HG02938 (cell line): ENCODE data around the gene EMSY.

Experiments
- ATAC-seq: cut with Tn5 transposase; IDR thresholded peaks from one replicate; pipeline ENCODE4 v1.9.1; 2021; ENCODE audit warnings: mild to moderate bottlenecking, moderate library complexity; ENCODE audit not compliant: unreplicated experiment

Gene EMSY

GRCh38 chr11:76515494-76515893, 70.7 kb downstream of the EMSY start:
- ATAC-seq, result no peak

GRCh38 chr11:76523147-76523546, 78.3 kb downstream of the EMSY start:
- no peak for ATAC-seq

GRCh38 chr11:76523786-76524436, 79.1 kb downstream of the EMSY start:
- no peak for ATAC-seq

- ATAC-seq, result no peak
Observed at GRCh38 chr11:76524461-76524860, 79.6 kb downstream of the EMSY start.

- ATAC-seq, result no peak
Observed at GRCh38 chr11:76524919-76525318, 80.1 kb downstream of the EMSY start.

GRCh38 chr11:76526878-76527277, 82.1 kb downstream of the EMSY start:
- ATAC-seq, result no peak

- ATAC-seq, result no peak
Observed at GRCh38 chr11:76542436-76542835, 97.6 kb downstream of the EMSY start.

- ATAC-seq, result no peak
Observed at GRCh38 chr11:76543006-76543703, 98.3 kb downstream of the EMSY start.

- no peak for ATAC-seq
Observed at GRCh38 chr11:76550781-76551180, 106.0 kb downstream of the EMSY start.

- ATAC-seq, result no peak
Observed at GRCh38 chr11:76551400-76551799, 106.6 kb downstream of the EMSY start.

GRCh38 chr11:76552987-76553386, 108.2 kb downstream of the EMSY start:
- no peak for ATAC-seq

GRCh38 chr11:76553554-76554476, 109.0 kb downstream of the EMSY start:
- ATAC-seq, result no peak

GRCh38 chr11:76554767-76555166, 109.9 kb downstream of the EMSY start:
- ATAC-seq, result no peak

- ATAC-seq, result no peak
Observed at GRCh38 chr11:76557466-76557865, 112.6 kb downstream of the EMSY start.

- no peak for ATAC-seq
Observed at GRCh38 chr11:76558473-76558872, 113.7 kb downstream of the EMSY start.

GRCh38 chr11:76558891-76559290, 114.1 kb downstream of the EMSY start:
- ATAC-seq, result no peak

- ATAC-seq, result no peak
Observed at GRCh38 chr11:76559346-76559745, 114.5 kb downstream of the EMSY start.

- ATAC-seq, result no peak
Observed at GRCh38 chr11:76560219-76560618, 115.4 kb downstream of the EMSY start.

GRCh38 chr11:76561245-76561644, 116.4 kb downstream of the EMSY start:
- no peak for ATAC-seq

GRCh38 chr11:76562541-76562940, 117.7 kb downstream of the EMSY start:
- no peak for ATAC-seq

- no peak for ATAC-seq
Observed at GRCh38 chr11:76564364-76564763, 119.5 kb downstream of the EMSY start.

GRCh38 chr11:76566811-76567210, 122.0 kb downstream of the EMSY start:
- ATAC-seq, result no peak
